ENCODE measurements around the gene MDK. TPM values are rescaled to one million over a fixed set of nuclear protein-coding genes. Genes with fewer than 3 reads are reported as not detected.

Gene MDK
- total and polyA plus RNA-seq, 12 donors, result 3.6 to 16.5 (median 5.3) TPM

- DNase-seq, result peak in 1 of 2 donors; percentile 8
- Histone ChIP-seq H3K27me3 (no peaks in the 10 kb centered on the region), H3K4me3 (no peak overlapping the region), H3K27ac (no peak overlapping the region), H3K9me3 (no peaks in the 10 kb centered on the region), H3K36me3 (peaks cover 0 to 99% (median 51%) of the 10 kb centered on the region in 9 donors), H3K4me1 (peaks cover 0 to 4% (median 0%) of the 10 kb centered on the region in 9 donors)
- no peak for TF ChIP-seq CTCF (IDR thresholded peaks at IDR 0.05)
- no peak for ATAC-seq
- intact Hi-C loops (cut with DNase I), result no loop called here
- WGBS, 2 donors, result 89% methylated on average over 30 of the region's 30 CpGs
Observed at GRCh38 chr11:46373787-46374740, 7.4 kb upstream of the MDK start.

GRCh38 chr11:46374815-46375214 lies 6.7 kb upstream of the MDK start:
- peaks cover 0 to 91% (median 50%) of the 10 kb centered on the region in 9 donors for H3K36me3 ChIP-seq
- peak in 1 of 2 donors; percentile 10 for DNase-seq
- 91 to 92% methylated on average over 15 of the region's 15 CpGs for WGBS, 2 donors
- intact Hi-C loops (cut with DNase I), result no loop called here
- TF ChIP-seq CTCF (IDR thresholded peaks at IDR 0.05), result no peak
- no peak overlapping the region for H3K4me3 ChIP-seq
- no peak for ATAC-seq
- H3K27me3 ChIP-seq, result no peaks in the 10 kb centered on the region
- H3K9me3 ChIP-seq, result no peaks in the 10 kb centered on the region
- peaks cover 0 to 11% (median 0%) of the 10 kb centered on the region in 9 donors for H3K4me1 ChIP-seq
- no peak overlapping the region for H3K27ac ChIP-seq

GRCh38 chr11:46375392-46376101 lies 5.9 kb upstream of the MDK start:
- Histone ChIP-seq H3K4me1 (peaks cover 0 to 18% (median 7%) of the 10 kb centered on the region in 9 donors), H3K27me3 (no peaks in the 10 kb centered on the region), H3K4me3 (no peak overlapping the region), H3K9me3 (no peaks in the 10 kb centered on the region), H3K36me3 (peaks cover 0 to 84% (median 43%) of the 10 kb centered on the region in 9 donors), H3K27ac (no peak overlapping the region)
- 96% methylated on average over 38 of the region's 38 CpGs for WGBS, 2 donors
- intact Hi-C loops (cut with DNase I), result no loop called here
- DNase-seq (peak in 1 of 2 donors; percentile 12), ATAC-seq (no peak)
- TF ChIP-seq CTCF (IDR thresholded peaks at IDR 0.05), result no peak

GRCh38 chr11:46376258-46377050 lies 5.0 kb upstream of the MDK start:
- Histone ChIP-seq H3K9me3 (no peaks in the 10 kb centered on the region), H3K36me3 (peaks cover 0 to 75% (median 35%) of the 10 kb centered on the region in 9 donors), H3K4me3 (no peak overlapping the region), H3K27me3 (peaks cover 0 to 6% (median 0%) of the 10 kb centered on the region in 7 donors), H3K27ac (no peak overlapping the region), H3K4me1 (peaks cover 0 to 25% (median 9%) of the 10 kb centered on the region in 9 donors)
- 91 to 92% methylated on average over 19 of the region's 19 CpGs for WGBS, 2 donors
- ATAC-seq (no peak), DNase-seq (peak in 1 of 2 donors; percentile 12)
- intact Hi-C loops (cut with DNase I), result no loop called here
- TF ChIP-seq CTCF (IDR thresholded peaks at IDR 0.05), result no peak

Measured in heart right ventricle (tissue), 16 donors.